Measurements from ENCODE around the gene SBK2.

Gene SBK2

DNA sequence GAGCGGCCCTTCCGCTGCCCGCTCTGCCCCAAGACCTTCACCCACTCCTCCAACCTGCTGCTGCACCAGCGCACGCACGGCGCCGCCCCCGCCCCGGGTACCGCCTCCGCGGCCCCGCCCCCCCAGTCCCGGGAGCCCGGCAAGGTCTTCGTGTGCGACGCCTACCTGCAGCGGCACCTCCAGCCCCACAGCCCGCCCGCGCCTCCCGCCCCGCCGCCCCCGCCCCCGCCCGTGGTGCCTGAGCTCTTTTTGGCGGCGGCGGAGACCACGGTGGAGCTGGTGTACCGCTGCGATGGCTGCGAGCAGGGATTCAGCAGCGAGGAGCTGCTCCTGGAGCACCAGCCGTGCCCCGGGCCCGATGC, 55.2 kb downstream of the SBK2 start:
- TF ChIP-seq, protein P1, sequence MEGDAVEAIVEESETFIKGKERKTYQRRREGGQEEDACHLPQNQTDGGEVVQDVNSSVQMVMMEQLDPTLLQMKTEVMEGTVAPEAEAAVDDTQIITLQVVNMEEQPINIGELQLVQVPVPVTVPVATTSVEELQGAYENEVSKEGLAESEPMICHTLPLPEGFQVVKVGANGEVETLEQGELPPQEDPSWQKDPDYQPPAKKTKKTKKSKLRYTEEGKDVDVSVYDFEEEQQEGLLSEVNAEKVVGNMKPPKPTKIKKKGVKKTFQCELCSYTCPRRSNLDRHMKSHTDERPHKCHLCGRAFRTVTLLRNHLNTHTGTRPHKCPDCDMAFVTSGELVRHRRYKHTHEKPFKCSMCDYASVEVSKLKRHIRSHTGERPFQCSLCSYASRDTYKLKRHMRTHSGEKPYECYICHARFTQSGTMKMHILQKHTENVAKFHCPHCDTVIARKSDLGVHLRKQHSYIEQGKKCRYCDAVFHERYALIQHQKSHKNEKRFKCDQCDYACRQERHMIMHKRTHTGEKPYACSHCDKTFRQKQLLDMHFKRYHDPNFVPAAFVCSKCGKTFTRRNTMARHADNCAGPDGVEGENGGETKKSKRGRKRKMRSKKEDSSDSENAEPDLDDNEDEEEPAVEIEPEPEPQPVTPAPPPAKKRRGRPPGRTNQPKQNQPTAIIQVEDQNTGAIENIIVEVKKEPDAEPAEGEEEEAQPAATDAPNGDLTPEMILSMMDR (IDR thresholded peaks at IDR 0.05; ENCODE audit: low read length), result no peak
- TF ChIP-seq EZH2 (optimal IDR thresholded peaks at IDR 0.05; ENCODE audit: low read depth, low read length) (no peak), EZH2phosphoT487 (IDR thresholded peaks at IDR 0.05; ENCODE audit: low read length) (no peak)
- Histone ChIP-seq H3K79me2 (ENCODE audit: low read length) (peaks cover 17% of the 10 kb centered on the region), H3K27me3 (replicated peaks; ENCODE audit: insufficient read depth, low read length) (peaks cover 27% of the 10 kb centered on the region), H3K27ac (ENCODE audit: low read length) (no peak overlapping the region), H3K9me3 (replicated peaks; ENCODE audit: insufficient read depth, low read length) (no peaks in the 10 kb centered on the region), H3K4me1 (ENCODE audit: low read length) (no peaks in the 10 kb centered on the region), H3K4me2 (ENCODE audit: low read depth, low read length) (no peak overlapping the region), H3K9ac (ENCODE audit: low read length) (no peak overlapping the region), H3K36me3 (replicated peaks; ENCODE audit: insufficient read depth, low read length) (no peaks in the 10 kb centered on the region), H3K9me2 (replicated peaks; ENCODE audit: insufficient read depth, low read length) (no peaks in the 10 kb centered on the region), H3K4me3 (ENCODE audit: low read length) (no peak overlapping the region), H3F3A (ENCODE audit: insufficient read depth, low read length) (no peaks in the 10 kb centered on the region), H4K20me1 (ENCODE audit: insufficient read depth, low read length) (no peaks in the 10 kb centered on the region), H2AFZ (ENCODE audit: low read length) (no peak overlapping the region)
- DNase-seq, result no peak

DNA sequence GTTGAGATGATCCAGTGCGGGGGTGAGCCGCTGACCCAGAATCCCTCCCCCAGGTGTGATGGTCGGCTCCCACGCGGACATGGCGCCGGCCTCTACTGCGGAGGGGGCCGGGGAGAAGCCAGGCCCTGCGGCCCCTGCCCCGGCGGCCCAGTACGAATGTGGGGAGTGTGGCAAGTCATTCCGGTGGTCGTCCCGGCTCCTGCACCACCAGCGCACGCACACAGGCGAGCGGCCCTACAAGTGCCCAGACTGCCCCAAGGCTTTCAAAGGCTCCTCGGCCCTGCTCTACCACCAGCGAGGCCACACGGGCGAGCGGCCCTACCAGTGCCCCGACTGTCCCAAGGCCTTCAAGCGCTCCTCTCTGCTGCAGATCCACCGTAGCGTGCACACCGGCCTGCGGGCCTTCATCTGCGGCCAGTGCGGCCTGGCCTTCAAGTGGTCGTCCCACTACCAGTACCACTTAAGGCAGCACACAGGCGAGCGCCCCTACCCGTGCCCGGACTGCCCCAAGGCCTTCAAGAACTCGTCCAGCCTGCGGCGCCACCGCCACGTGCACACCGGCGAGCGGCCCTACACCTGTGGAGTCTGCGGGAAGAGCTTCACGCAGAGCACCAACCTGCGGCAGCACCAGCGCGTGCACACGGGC, 55.7 kb downstream of the SBK2 start:
- no peak for DNase-seq
- TF ChIP-seq EZH2phosphoT487 (IDR thresholded peaks at IDR 0.05; ENCODE audit: low read length) (no peak), EZH2 (optimal IDR thresholded peaks at IDR 0.05; ENCODE audit: low read depth, low read length) (no peak)
- H3K9me2 ChIP-seq (replicated peaks; ENCODE audit: insufficient read depth, low read length), result no peaks in the 10 kb centered on the region
- no peaks in the 10 kb centered on the region for H3K9me3 ChIP-seq (replicated peaks; ENCODE audit: insufficient read depth, low read length)
- no peak overlapping the region for H3K27ac ChIP-seq (ENCODE audit: low read length)
- H3K36me3 ChIP-seq (replicated peaks; ENCODE audit: insufficient read depth, low read length), result no peaks in the 10 kb centered on the region
- no peak overlapping the region for H2AFZ ChIP-seq (ENCODE audit: low read length)
- no peak overlapping the region for H3K9ac ChIP-seq (ENCODE audit: low read length)
- no peak overlapping the region for H3K4me2 ChIP-seq (ENCODE audit: low read depth, low read length)
- no peaks in the 10 kb centered on the region for H4K20me1 ChIP-seq (ENCODE audit: insufficient read depth, low read length)
- H3K4me1 ChIP-seq (ENCODE audit: low read length), result no peaks in the 10 kb centered on the region
- H3F3A ChIP-seq (ENCODE audit: insufficient read depth, low read length), result no peaks in the 10 kb centered on the region
- H3K27me3 ChIP-seq (replicated peaks; ENCODE audit: insufficient read depth, low read length), result peaks cover 23% of the 10 kb centered on the region
- no peak overlapping the region for H3K4me3 ChIP-seq (ENCODE audit: low read length)
- peaks cover 17% of the 10 kb centered on the region for H3K79me2 ChIP-seq (ENCODE audit: low read length)

DNA sequence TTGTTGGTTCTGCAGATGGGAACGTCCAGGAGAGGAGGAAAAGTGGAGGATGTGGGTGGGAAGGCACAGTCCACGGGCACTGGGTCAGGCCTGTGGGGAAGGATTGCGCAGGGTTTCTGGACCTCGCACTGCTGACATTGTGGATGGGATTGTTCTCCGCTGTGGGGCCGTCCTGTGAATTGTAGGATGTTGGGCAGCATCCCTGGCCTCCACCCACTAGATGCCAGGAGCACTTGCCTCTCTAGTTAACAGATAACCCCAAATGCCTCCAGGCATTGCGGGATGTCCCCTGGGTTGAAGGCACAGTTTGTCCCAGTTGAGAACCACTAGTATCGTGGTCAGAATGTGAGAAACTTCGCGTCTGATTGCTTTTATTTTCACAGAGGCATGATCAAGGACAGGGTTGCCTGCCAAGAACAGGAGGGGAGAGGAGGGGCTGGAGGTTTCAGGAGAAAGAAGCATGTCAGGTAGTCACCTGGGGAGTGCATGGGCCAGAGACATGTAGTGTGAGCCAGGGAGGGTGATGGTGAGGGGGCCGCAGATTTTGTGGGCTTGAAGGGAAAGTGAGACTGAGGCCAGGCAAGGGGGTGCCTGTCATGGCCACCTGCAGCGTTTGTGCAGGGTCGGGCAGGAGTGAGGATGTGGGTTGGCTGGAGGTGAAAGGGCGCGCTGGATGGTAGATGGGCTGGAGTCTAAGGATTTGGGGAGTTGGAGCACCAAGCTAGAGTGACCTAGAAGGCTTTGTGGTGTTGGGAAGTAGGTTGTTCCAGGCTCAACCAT, 57.3 kb downstream of the SBK2 start:
- no peak overlapping the region for H3K27ac ChIP-seq (ENCODE audit: low read length)
- no peak overlapping the region for H3K9ac ChIP-seq (ENCODE audit: low read length)
- H3K36me3 ChIP-seq (replicated peaks; ENCODE audit: insufficient read depth, low read length), result no peaks in the 10 kb centered on the region
- peaks cover 5% of the 10 kb centered on the region; the same call in 1 of the 2 replicates for H3K4me1 ChIP-seq (ENCODE audit: low read length)
- H3K79me2 ChIP-seq (ENCODE audit: low read length), result peaks cover 17% of the 10 kb centered on the region
- no peak overlapping the region for H3K4me2 ChIP-seq (ENCODE audit: low read depth, low read length)
- TF ChIP-seq EZH2phosphoT487 (IDR thresholded peaks at IDR 0.05; ENCODE audit: low read length), result no peak
- TF ChIP-seq EZH2 (optimal IDR thresholded peaks at IDR 0.05; ENCODE audit: low read depth, low read length), result no peak
- TF ChIP-seq, protein P1 (IDR thresholded peaks at IDR 0.05; ENCODE audit: low read length), result no peak
- H3K27me3 ChIP-seq (replicated peaks; ENCODE audit: insufficient read depth, low read length), result peaks cover 7% of the 10 kb centered on the region
- no peaks in the 10 kb centered on the region for H3K9me3 ChIP-seq (replicated peaks; ENCODE audit: insufficient read depth, low read length)
- H3F3A ChIP-seq (ENCODE audit: insufficient read depth, low read length), result no peaks in the 10 kb centered on the region
- no peak overlapping the region for H2AFZ ChIP-seq (ENCODE audit: low read length)
- no peaks in the 10 kb centered on the region for H4K20me1 ChIP-seq (ENCODE audit: insufficient read depth, low read length)
- no peaks in the 10 kb centered on the region for H3K9me2 ChIP-seq (replicated peaks; ENCODE audit: insufficient read depth, low read length)
- no peak overlapping the region for H3K4me3 ChIP-seq (ENCODE audit: low read length)
- no peak for DNase-seq

DNA sequence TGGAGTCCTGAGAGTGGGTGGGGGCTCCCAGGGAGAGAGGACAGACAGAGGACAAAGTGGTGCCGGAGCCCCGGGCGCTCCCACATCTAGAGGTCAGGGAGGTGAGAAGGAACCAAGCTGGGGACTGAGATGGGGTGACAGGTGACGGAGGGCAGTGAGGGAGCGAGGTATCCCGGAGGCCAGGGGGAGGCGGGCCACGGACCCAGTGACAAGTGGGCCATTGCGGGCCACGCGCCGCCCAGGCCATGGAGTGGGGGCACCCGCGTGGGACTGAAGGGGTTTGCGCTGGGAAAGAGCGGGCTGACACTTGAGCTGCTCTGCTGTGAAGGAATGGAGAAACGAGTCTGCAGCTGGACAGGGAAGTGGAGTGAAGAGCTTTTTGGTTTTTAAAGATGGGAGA, 57.9 kb downstream of the SBK2 start:
- H3K9ac ChIP-seq (ENCODE audit: low read length), result no peak overlapping the region
- peaks cover 17% of the 10 kb centered on the region for H3K79me2 ChIP-seq (ENCODE audit: low read length)
- H3F3A ChIP-seq (ENCODE audit: insufficient read depth, low read length), result no peaks in the 10 kb centered on the region
- no peak overlapping the region for H3K4me3 ChIP-seq (ENCODE audit: low read length)
- H3K4me2 ChIP-seq (ENCODE audit: low read depth, low read length), result no peak overlapping the region
- no peaks in the 10 kb centered on the region for H4K20me1 ChIP-seq (ENCODE audit: insufficient read depth, low read length)
- peaks cover 5% of the 10 kb centered on the region; the same call in 1 of the 2 replicates for H3K4me1 ChIP-seq (ENCODE audit: low read length)
- no peak for DNase-seq
- no peaks in the 10 kb centered on the region for H3K36me3 ChIP-seq (replicated peaks; ENCODE audit: insufficient read depth, low read length)
- H3K27me3 ChIP-seq (replicated peaks; ENCODE audit: insufficient read depth, low read length), result peaks cover 1% of the 10 kb centered on the region
- H2AFZ ChIP-seq (ENCODE audit: low read length), result no peak overlapping the region
- H3K27ac ChIP-seq (ENCODE audit: low read length), result no peak overlapping the region
- no peaks in the 10 kb centered on the region for H3K9me3 ChIP-seq (replicated peaks; ENCODE audit: insufficient read depth, low read length)
- TF ChIP-seq EZH2 (optimal IDR thresholded peaks at IDR 0.05; ENCODE audit: low read depth, low read length) (no peak), EZH2phosphoT487 (IDR thresholded peaks at IDR 0.05; ENCODE audit: low read length) (no peak)
- TF ChIP-seq, protein P1 (IDR thresholded peaks at IDR 0.05; ENCODE audit: low read length), result no peak
- no peaks in the 10 kb centered on the region for H3K9me2 ChIP-seq (replicated peaks; ENCODE audit: insufficient read depth, low read length)

All from MM.1S (cell line).